Measurements from ENCODE around the gene C1QB. TPM values are rescaled to one million over a fixed set of nuclear protein-coding genes. Genes with fewer than 3 reads are reported as not detected.

Gene C1QB
- polyA plus RNA-seq (not detected in 3 replicates), polyA minus RNA-seq (not detected in 3 replicates)
- not detected for polyA plus RNA-seq (2011; ENCODE audit: low read depth)
- polyA plus RNA-seq (2011; cell fraction: cytosol; rRNA removed): not detected in 2 replicates
- polyA plus RNA-seq (2011; cell fraction: nucleus; rRNA removed): not detected in 2 replicates
- polyA plus RNA-seq (2012; ENCODE audit: low replicate concordance): not detected in 2 replicates
- not detected for polyA minus RNA-seq (2011; cell fraction: cytosol; rRNA and poly(A)+ RNA removed)
- polyA minus RNA-seq (2011; cell fraction: nucleus; rRNA and poly(A)+ RNA removed): not detected in 2 replicates

- H3K4me3 ChIP-seq (ENCODE audit: control insufficient read depth in 2 of 3, extremely low read depth in 1 of 3, insufficient read depth in 2 of 3, low read depth in 1 of 3, low read length in 3 of 3): no peak within 1 kb of the TSS
- H2AFZ ChIP-seq (ENCODE audit: control insufficient read depth, low read length): no peak within 1 kb of the TSS
- FAIRE-seq: no peak
- no peaks in the 10 kb centered on the region for H3K36me3 ChIP-seq (ENCODE audit: control insufficient read depth in 2 of 2, extremely low read depth in 1 of 2, insufficient read depth in 2 of 2, low read length in 2 of 2)
- H3K9me1 ChIP-seq (ENCODE audit: control insufficient read depth, extremely low read depth, insufficient read depth, low read length): no peaks in the 10 kb centered on the region
- no peak for DNase-seq (ENCODE audit: low read depth, low spot score)
- H3K4me2 ChIP-seq (ENCODE audit: control insufficient read depth, extremely low read depth, insufficient read depth, low read depth, low read length): no peak within 1 kb of the TSS
- no peaks in the 10 kb centered on the region for H3K9me3 ChIP-seq (ENCODE audit: control insufficient read depth, low read depth, low read length)
- no peak within 1 kb of the TSS for H3K9ac ChIP-seq (ENCODE audit: control insufficient read depth, extremely low read depth, insufficient read depth, low read length)
- no peaks in the 10 kb centered on the region for H4K20me1 ChIP-seq (ENCODE audit: control insufficient read depth, extremely low read depth, insufficient read depth, low read length)
- TF ChIP-seq CTCF (optimal IDR thresholded peaks at IDR 0.05 in 1 of 3, IDR thresholded peaks at IDR 0.05 in 1 of 3, conservative IDR thresholded peaks at IDR 0.05 in 1 of 3; ENCODE audit: extremely low read depth in 1 of 3, insufficient read depth in 2 of 3, low read length in 3 of 3) (no peak), EZH2 (IDR thresholded peaks at IDR 0.05; ENCODE audit: low read length) (no peak)
- no peaks in the 10 kb centered on the region for H3K4me1 ChIP-seq (ENCODE audit: control insufficient read depth, extremely low read depth, insufficient read depth, low read length)
- no peak within 1 kb of the TSS for H3K27ac ChIP-seq (ENCODE audit: control insufficient read depth, insufficient read depth, low read length)
- dilution Hi-C loops (cut with MboI; ENCODE audit: extremely low pct_ligation_motif_present, low sequenced_read_pairs): no loop called here
- peaks cover 4% of the 10 kb centered on the region for H3K27me3 ChIP-seq (ENCODE audit: control insufficient read depth, extremely low read depth, insufficient read depth, low read length)
- no peaks in the 10 kb centered on the region for H3K79me2 ChIP-seq (ENCODE audit: control insufficient read depth, insufficient read depth, low read length)
Measured at GRCh38 chr1:22652881-22653316, at the start of gene C1QB. Gene C1QB, plus strand, starts transcription at chr1:22653236. Its CDS starts 6,227 bp downstream, at chr1:22659463.

- H4K20me1 ChIP-seq (ENCODE audit: control insufficient read depth, extremely low read depth, insufficient read depth, low read length): no peaks in the 10 kb centered on the region
- H3K4me3 ChIP-seq (ENCODE audit: control insufficient read depth in 2 of 3, extremely low read depth in 1 of 3, insufficient read depth in 2 of 3, low read depth in 1 of 3, low read length in 3 of 3): no peak overlapping the region
- H3K27me3 ChIP-seq (ENCODE audit: control insufficient read depth, extremely low read depth, insufficient read depth, low read length): peaks cover 24% of the 10 kb centered on the region
- DNase-seq (ENCODE audit: low read depth, low spot score) (no peak), FAIRE-seq (no peak)
- no peak overlapping the region for H2AFZ ChIP-seq (ENCODE audit: control insufficient read depth, low read length)
- H3K27ac ChIP-seq (ENCODE audit: control insufficient read depth, insufficient read depth, low read length): no peak overlapping the region
- dilution Hi-C loops (cut with MboI; ENCODE audit: extremely low pct_ligation_motif_present, low sequenced_read_pairs): no loop called here
- no peaks in the 10 kb centered on the region for H3K79me2 ChIP-seq (ENCODE audit: control insufficient read depth, insufficient read depth, low read length)
- no peaks in the 10 kb centered on the region for H3K9me3 ChIP-seq (ENCODE audit: control insufficient read depth, low read depth, low read length)
- H3K9ac ChIP-seq (ENCODE audit: control insufficient read depth, extremely low read depth, insufficient read depth, low read length): no peak overlapping the region
- TF ChIP-seq EZH2 (IDR thresholded peaks at IDR 0.05; ENCODE audit: low read length): no peak
- no peak for TF ChIP-seq CTCF (optimal IDR thresholded peaks at IDR 0.05 in 1 of 3, IDR thresholded peaks at IDR 0.05 in 1 of 3, conservative IDR thresholded peaks at IDR 0.05 in 1 of 3; ENCODE audit: extremely low read depth in 1 of 3, insufficient read depth in 2 of 3, low read length in 3 of 3)
- no peaks in the 10 kb centered on the region for H3K9me1 ChIP-seq (ENCODE audit: control insufficient read depth, extremely low read depth, insufficient read depth, low read length)
- no peak overlapping the region for H3K4me2 ChIP-seq (ENCODE audit: control insufficient read depth, extremely low read depth, insufficient read depth, low read depth, low read length)
- no peaks in the 10 kb centered on the region for H3K36me3 ChIP-seq (ENCODE audit: control insufficient read depth in 2 of 2, extremely low read depth in 1 of 2, insufficient read depth in 2 of 2, low read length in 2 of 2)
- H3K4me1 ChIP-seq (ENCODE audit: control insufficient read depth, extremely low read depth, insufficient read depth, low read length): no peaks in the 10 kb centered on the region
Measured at GRCh38 chr1:22606161-22606560, 46.9 kb upstream of the C1QB start.

All from keratinocyte (primary cell).